ENCODE data around the gene SLC23A2.

Gene SLC23A2

DNA sequence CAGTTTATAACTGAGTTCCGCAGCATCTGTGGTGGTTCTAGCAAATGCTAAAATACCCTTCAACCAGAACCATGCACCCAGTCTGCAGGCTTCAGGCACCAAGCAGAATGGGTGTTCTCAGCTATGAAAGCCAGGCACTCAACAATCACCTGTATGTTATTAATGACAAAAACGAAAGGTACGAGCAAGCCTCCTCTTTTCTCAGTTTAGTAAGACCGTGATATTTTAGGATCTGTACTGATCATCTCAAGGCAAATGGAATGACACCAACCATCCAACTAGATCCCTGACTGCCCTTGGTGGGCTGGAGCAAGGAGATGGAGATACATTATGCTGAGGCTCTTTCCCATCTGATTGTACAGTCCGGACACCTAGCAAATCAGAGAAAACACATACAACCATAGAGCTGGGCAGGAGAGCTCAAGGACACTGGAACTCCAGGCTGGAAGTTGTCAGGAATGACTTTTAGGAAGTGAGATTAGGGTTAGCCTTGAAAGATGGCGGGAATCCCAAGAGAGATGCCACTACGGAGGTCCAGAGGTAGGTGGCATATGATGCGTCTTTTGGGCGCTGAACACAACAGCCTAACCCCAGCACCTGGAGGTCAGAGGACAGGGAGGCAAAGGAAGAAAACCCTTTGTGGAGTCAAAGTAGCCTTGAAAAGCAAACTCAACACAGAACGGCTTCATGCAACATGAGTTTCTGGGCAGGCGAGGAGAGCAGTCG lies 33.4 kb downstream of the SLC23A2 start:
- no peak for TF ChIP-seq RARB (CRISPR knock-in tag; IDR thresholded peaks at IDR 0.05)
- TF ChIP-seq, protein P1, sequence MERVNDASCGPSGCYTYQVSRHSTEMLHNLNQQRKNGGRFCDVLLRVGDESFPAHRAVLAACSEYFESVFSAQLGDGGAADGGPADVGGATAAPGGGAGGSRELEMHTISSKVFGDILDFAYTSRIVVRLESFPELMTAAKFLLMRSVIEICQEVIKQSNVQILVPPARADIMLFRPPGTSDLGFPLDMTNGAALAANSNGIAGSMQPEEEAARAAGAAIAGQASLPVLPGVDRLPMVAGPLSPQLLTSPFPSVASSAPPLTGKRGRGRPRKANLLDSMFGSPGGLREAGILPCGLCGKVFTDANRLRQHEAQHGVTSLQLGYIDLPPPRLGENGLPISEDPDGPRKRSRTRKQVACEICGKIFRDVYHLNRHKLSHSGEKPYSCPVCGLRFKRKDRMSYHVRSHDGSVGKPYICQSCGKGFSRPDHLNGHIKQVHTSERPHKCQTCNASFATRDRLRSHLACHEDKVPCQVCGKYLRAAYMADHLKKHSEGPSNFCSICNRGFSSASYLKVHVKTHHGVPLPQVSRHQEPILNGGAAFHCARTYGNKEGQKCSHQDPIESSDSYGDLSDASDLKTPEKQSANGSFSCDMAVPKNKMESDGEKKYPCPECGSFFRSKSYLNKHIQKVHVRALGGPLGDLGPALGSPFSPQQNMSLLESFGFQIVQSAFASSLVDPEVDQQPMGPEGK (CRISPR knock-in tag; IDR thresholded peaks at IDR 0.05; ENCODE audit: borderline replicate concordance), result no peak
- TF ChIP-seq GLIS3 (CRISPR knock-in tag; IDR thresholded peaks at IDR 0.05), result no peak
- no peak for TF ChIP-seq CSDC2 (CRISPR knock-in tag; IDR thresholded peaks at IDR 0.05)
- no peak for TF ChIP-seq ARNTL (CRISPR knock-in tag; IDR thresholded peaks at IDR 0.05; ENCODE audit: borderline replicate concordance, low read depth)
- no peak for TF ChIP-seq ESRRG (CRISPR knock-in tag; IDR thresholded peaks at IDR 0.05)
- TF ChIP-seq, protein P2, sequence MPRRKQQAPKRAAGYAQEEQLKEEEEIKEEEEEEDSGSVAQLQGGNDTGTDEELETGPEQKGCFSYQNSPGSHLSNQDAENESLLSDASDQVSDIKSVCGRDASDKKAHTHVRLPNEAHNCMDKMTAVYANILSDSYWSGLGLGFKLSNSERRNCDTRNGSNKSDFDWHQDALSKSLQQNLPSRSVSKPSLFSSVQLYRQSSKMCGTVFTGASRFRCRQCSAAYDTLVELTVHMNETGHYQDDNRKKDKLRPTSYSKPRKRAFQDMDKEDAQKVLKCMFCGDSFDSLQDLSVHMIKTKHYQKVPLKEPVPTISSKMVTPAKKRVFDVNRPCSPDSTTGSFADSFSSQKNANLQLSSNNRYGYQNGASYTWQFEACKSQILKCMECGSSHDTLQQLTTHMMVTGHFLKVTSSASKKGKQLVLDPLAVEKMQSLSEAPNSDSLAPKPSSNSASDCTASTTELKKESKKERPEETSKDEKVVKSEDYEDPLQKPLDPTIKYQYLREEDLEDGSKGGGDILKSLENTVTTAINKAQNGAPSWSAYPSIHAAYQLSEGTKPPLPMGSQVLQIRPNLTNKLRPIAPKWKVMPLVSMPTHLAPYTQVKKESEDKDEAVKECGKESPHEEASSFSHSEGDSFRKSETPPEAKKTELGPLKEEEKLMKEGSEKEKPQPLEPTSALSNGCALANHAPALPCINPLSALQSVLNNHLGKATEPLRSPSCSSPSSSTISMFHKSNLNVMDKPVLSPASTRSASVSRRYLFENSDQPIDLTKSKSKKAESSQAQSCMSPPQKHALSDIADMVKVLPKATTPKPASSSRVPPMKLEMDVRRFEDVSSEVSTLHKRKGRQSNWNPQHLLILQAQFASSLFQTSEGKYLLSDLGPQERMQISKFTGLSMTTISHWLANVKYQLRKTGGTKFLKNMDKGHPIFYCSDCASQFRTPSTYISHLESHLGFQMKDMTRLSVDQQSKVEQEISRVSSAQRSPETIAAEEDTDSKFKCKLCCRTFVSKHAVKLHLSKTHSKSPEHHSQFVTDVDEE (CRISPR knock-in tag; IDR thresholded peaks at IDR 0.05), result no peak
- no peak for TF ChIP-seq ZFP30 (CRISPR knock-in tag; IDR thresholded peaks at IDR 0.05)
- TF ChIP-seq BACH2 (CRISPR knock-in tag; IDR thresholded peaks at IDR 0.05; ENCODE audit: borderline replicate concordance), result no peak
- no peak for TF ChIP-seq ZNF8 (CRISPR knock-in tag; IDR thresholded peaks at IDR 0.05)
- no peak for TF ChIP-seq TOX (CRISPR knock-in tag; IDR thresholded peaks at IDR 0.05; ENCODE audit: borderline replicate concordance)
- no peak for TF ChIP-seq PPARA (CRISPR knock-in tag; IDR thresholded peaks at IDR 0.05; ENCODE audit: borderline replicate concordance)
- TF ChIP-seq SNAI2 (CRISPR knock-in tag; IDR thresholded peaks at IDR 0.05), result no peak
- TF ChIP-seq ZFP3 (CRISPR knock-in tag; IDR thresholded peaks at IDR 0.05), result no peak
- TF ChIP-seq OSR1 (CRISPR knock-in tag; IDR thresholded peaks at IDR 0.05), result no peak
- TF ChIP-seq TCF4 (CRISPR knock-in tag; IDR thresholded peaks at IDR 0.05; ENCODE audit: borderline replicate concordance), result no peak
- no peak for ATAC-seq

DNA sequence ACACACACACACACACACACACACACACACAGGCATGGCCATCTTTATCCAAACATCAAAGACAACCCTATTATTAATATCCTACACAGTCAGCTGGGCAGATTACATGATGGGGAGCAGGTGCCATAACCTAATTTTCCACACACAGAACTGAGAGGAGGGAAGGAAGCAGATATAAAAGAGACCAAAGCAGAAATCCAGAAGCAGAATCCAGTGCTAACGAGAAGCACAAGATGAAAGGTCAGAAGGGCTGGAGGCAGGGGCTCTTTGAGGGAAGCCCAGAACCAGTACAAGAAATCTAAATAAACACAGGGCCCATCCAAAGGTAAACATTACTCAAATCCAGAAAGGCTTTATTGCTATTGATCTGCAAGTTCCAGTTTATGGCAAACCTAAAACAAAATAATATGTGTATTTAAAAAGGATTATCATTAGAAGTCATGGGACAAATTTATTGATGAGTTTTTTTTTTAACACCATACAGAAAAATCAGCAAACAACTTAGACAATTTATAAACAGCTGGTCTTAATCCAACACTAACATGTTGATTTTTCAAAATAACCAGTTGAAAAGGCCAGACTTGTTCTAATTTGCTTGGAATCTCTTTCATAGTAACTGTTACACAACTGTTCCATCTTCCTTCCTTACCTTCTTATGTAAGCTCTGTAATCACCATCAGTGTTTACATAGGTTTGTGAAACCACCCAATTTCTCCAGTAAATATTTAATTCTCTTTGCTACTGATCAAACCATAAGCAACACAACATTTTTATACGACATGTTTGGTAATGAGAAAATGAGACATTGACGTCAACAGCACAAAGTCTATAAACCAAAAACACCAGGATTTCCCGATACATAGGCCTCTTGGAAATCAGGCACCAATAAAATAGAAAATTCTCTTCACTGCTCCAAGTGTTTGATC lies 34.2 kb downstream of the SLC23A2 start:
- TF ChIP-seq TCF4 (CRISPR knock-in tag; IDR thresholded peaks at IDR 0.05; ENCODE audit: borderline replicate concordance) (peak; percentile 43; the same call in 1 of the 2 replicates), ZNF8 (CRISPR knock-in tag; IDR thresholded peaks at IDR 0.05) (no peak)
- TF ChIP-seq, protein P2 (CRISPR knock-in tag; IDR thresholded peaks at IDR 0.05), result no peak
- no peak for ATAC-seq

DNA sequence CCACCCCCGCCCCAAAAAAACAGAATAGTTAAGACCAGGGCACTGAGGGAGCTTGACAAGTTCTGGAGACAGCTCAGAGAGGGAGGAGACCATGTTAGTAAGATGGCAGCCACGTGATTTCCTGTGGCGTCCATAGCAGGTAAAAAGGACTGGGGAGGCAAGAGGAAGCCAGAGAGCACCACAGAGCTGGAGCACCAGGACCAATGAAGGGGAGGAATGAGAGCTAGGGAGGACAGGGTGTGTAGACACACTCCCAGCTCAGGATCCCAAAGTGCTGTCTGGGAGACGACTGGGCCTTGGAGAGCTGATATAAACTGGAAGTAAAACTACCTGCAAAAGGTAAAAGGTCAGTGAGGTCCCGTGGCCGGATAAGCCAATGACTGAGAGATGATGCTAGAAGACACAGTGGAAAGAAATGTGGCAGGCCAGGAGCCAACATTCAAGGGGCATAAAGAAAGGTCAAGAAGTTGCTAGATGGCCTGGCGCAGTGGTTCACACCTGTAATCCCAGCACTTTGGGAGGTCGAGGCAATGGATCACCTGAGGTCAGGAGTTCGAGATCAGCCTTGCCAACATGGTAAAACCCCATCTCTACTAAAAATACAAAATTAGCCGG lies 39.0 kb downstream of the SLC23A2 start:
- no peak for ATAC-seq
- TF ChIP-seq ESRRG (CRISPR knock-in tag; IDR thresholded peaks at IDR 0.05) (no peak), ZFP30 (CRISPR knock-in tag; IDR thresholded peaks at IDR 0.05) (no peak), PPARA (CRISPR knock-in tag; IDR thresholded peaks at IDR 0.05; ENCODE audit: borderline replicate concordance) (no peak), GLIS3 (CRISPR knock-in tag; IDR thresholded peaks at IDR 0.05) (no peak), ZNF8 (CRISPR knock-in tag; IDR thresholded peaks at IDR 0.05) (no peak), ZNF70 (CRISPR knock-in tag; IDR thresholded peaks at IDR 0.05) (no peak), ZFP3 (CRISPR knock-in tag; IDR thresholded peaks at IDR 0.05) (no peak), ARNTL (CRISPR knock-in tag; IDR thresholded peaks at IDR 0.05; ENCODE audit: borderline replicate concordance, low read depth) (no peak), ZC3H10 (CRISPR knock-in tag; IDR thresholded peaks at IDR 0.05) (no peak), TCF4 (CRISPR knock-in tag; IDR thresholded peaks at IDR 0.05; ENCODE audit: borderline replicate concordance) (no peak), ZNF565 (CRISPR knock-in tag; conservative IDR thresholded peaks at IDR 0.05; ENCODE audit: low read depth) (no peak), OSR1 (CRISPR knock-in tag; IDR thresholded peaks at IDR 0.05) (no peak), TOX (CRISPR knock-in tag; IDR thresholded peaks at IDR 0.05; ENCODE audit: borderline replicate concordance) (no peak)
- TF ChIP-seq, protein P2 (CRISPR knock-in tag; IDR thresholded peaks at IDR 0.05), result no peak
- TF ChIP-seq, protein P3, sequence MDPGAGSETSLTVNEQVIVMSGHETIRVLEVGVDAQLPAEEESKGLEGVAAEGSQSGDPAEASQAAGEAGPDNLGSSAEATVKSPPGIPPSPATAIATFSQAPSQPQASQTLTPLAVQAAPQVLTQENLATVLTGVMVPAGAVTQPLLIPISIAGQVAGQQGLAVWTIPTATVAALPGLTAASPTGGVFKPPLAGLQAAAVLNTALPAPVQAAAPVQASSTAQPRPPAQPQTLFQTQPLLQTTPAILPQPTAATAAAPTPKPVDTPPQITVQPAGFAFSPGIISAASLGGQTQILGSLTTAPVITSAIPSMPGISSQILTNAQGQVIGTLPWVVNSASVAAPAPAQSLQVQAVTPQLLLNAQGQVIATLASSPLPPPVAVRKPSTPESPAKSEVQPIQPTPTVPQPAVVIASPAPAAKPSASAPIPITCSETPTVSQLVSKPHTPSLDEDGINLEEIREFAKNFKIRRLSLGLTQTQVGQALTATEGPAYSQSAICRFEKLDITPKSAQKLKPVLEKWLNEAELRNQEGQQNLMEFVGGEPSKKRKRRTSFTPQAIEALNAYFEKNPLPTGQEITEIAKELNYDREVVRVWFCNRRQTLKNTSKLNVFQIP (CRISPR knock-in tag; IDR thresholded peaks at IDR 0.05; ENCODE audit: borderline replicate concordance, low read depth), result no peak

Data from SK-N-SH treated with all-trans-retinoic acid at 6 μM for 48 hours (cell line).